Measurements from ENCODE around the gene KRT1.

KRT1 gene

GRCh38 chr12:52659395-52659794 lies 20.8 kb downstream of the KRT1 start:
- no peak for DNase-seq

- no peak for DNase-seq
These were observed 22.0 kb downstream of the KRT1 start for GRCh38 chr12:52658196-52658595.

GRCh38 chr12:52657250-52657902 lies 22.8 kb downstream of the KRT1 start:
- no peak for DNase-seq

- no peak for DNase-seq
These were observed 23.6 kb downstream of the KRT1 start for GRCh38 chr12:52656616-52657015.

GRCh38 chr12:52655720-52656124 lies 24.5 kb downstream of the KRT1 start:
- no peak for DNase-seq

GRCh38 chr12:52655251-52655650 lies 25.0 kb downstream of the KRT1 start:
- no peak for DNase-seq

GRCh38 chr12:52651726-52652261 lies 28.4 kb downstream of the KRT1 start, which contains the start of gene KRT2:
KRT2 (minus strand) TSS chr12:52652211; CDS start chr12:52652142, 69 bp downstream.
- DNase-seq: no peak

- DNase-seq: no peak
These were observed 29.6 kb downstream of the KRT1 start for GRCh38 chr12:52650520-52651081.

- DNase-seq: no peak
These were observed 31.1 kb downstream of the KRT1 start for GRCh38 chr12:52649066-52649465.

GRCh38 chr12:52648012-52648550 lies 32.1 kb downstream of the KRT1 start:
- DNase-seq: no peak

- no peak for DNase-seq
These were observed 32.6 kb downstream of the KRT1 start for GRCh38 chr12:52647601-52648000.

GRCh38 chr12:52646613-52647012 lies 33.6 kb downstream of the KRT1 start:
- no peak for DNase-seq

GRCh38 chr12:52645982-52646381 lies 34.2 kb downstream of the KRT1 start:
- no peak for DNase-seq

GRCh38 chr12:52645120-52645761 lies 35.0 kb downstream of the KRT1 start:
- DNase-seq: no peak

GRCh38 chr12:52644078-52644415 lies 36.2 kb downstream of the KRT1 start:
- no peak for DNase-seq

- DNase-seq: no peak
These were observed 36.8 kb downstream of the KRT1 start for GRCh38 chr12:52643233-52644077.

GRCh38 chr12:52641468-52641867 lies 38.7 kb downstream of the KRT1 start:
- DNase-seq: no peak

GRCh38 chr12:52637299-52637698 lies 42.9 kb downstream of the KRT1 start:
- no peak for DNase-seq

GRCh38 chr12:52636592-52637258 lies 43.5 kb downstream of the KRT1 start:
- no peak for DNase-seq

GRCh38 chr12:52636189-52636588 lies 44.0 kb downstream of the KRT1 start:
- no peak for DNase-seq

- DNase-seq: peak; percentile 32
These were observed 45.7 kb downstream of the KRT1 start for GRCh38 chr12:52634266-52635056.

- DNase-seq: no peak
These were observed 46.8 kb downstream of the KRT1 start for GRCh38 chr12:52633383-52633782.

Measured in DMS79 (cell line).